CD4-positive, alpha-beta T cell treated with Interleukin-4 for 4 hours (primary cell): ENCODE data around the gene VPS51.
A peak's percentile ranks its signal among the peaks of the same experiment; 100 is the strongest.

ENCODE experiments used
- DNase-seq: peaks from one replicate; pipeline ENCODE4 v3.0.0-alpha.2; 2020

The VPS51 gene

GRCh38 chr11:65121865-65122696, 26.1 kb downstream of the VPS51 start, which contains the start of the genes FAU and MRPL49:
Gene FAU (minus strand): TSS chr11:65122134. CDS start chr11:65121813, 321 bp downstream.
Gene MRPL49 (plus strand): TSS chr11:65122321. CDS start chr11:65122347, 26 bp downstream.
- peak; percentile 98 for DNase-seq

DNA sequence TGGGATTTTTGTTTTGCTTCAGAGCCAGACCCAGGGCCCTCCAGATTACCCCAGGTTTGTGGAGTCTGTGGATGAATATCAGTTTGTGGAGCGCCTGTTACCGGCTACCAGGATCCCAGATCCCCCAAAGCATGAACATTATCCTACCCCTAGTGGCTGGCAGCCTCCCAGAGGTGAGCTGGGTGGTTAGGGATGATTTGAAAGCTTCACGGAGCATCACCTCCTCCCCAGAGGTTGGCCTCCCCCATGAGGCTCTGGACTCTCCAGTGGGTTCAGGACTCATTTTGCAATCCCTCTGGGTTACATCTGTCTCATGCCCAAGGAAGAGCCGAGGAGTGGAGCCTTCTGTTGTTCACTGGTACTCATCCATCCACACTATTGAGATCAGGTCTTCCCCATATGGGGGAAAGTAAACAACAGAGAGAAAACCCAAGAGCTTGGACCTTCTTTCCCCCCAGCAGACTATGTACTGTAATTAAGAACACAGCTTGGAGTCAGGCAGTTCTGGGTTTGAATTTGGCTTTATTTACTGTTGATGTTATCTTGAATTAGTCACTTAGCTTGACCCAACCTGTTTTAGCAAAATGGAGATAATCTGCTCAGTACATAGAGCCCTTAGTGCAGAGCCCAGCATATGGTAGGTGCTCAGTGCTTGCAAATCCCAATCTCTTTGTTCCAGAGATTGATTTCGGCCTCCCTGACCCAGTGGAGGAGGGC, 28.6 kb downstream of the VPS51 start:
- no peak for DNase-seq

GRCh38 chr11:65125197-65126056, 29.4 kb downstream of the VPS51 start:
- no peak for DNase-seq

GRCh38 chr11:65126624-65127274, 30.7 kb downstream of the VPS51 start:
- DNase-seq = no peak

DNA sequence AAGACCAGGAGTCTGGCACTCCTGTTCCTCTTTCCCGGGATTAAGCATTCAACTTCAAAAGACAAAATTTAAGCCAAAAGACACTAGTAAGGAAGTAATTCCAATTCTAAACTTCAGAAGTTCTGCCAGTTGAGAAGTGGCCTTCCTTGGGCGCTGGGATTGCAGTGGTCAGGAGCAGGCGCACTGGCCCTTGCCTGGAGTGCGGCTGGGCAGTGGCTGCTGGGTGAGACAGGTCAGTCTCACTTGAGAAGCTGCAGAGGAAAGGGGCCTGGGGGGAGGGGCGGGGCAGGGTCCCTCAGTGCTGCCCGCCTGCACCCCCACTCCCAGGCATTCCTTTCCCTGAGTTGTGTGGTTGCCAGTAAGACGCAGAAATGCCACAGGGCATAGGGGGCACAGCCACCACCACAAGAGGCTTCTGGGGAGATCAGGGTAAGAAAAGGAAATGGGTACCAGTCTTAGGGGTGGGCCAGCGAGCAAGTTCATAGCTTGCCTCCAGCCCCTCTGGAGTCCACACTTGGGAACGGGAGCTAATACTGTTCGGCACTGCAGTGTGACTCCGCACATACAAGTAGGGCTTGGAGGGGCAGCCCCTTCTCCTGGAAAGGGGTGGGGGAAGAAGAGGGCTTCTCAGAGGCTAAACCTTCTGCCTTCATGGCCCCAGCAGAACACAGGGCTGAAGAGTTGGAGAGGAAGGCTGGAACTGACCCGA, 31.6 kb downstream of the VPS51 start:
- no peak for DNase-seq

DNA sequence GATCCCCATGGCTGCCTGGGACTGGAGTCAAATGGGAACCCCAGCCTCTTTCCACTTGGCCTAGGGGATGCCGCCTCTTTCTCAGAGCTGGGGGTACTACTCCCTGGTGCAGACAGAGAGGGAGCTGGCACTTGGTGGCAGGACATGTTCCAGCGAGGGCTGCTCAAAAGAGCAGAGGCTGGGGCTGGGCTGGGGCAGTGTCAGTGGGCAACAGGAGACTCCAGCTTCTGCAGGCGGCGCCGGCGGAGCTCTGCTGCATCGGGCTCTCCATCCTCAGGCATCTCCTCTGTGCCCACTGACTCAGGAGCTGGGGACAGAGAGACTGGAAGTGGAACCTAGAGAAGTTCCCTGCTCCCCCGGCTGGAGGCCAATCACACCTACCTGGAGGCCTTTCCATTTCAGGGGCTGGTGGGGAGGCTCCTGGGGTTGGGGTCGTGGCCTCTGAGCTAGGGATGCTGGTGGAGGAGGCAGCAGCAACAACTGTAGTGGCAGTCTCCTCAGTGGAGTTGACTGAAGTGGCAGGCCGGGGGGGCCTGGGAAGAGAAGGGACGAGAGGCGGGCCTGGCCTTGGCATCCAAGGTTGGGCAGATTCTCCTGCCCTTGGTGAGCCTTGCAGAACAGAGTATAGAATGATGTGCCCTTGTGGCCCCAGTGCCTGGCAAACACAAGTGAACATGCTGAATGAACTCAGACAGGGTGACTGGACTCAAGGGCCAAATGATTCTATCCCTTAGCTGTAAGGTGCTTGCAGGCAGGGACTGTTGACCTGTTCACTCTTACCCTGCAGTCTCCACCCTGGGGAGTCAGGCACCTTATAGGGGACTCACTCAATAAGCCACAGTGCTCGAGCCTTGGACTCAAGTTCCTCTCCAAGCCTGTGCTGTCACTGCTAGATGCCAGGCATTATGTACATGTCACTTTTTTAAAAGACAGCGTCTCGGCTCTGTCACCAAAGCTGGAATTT, 32.5 kb downstream of the VPS51 start:
- no peak for DNase-seq

DNA sequence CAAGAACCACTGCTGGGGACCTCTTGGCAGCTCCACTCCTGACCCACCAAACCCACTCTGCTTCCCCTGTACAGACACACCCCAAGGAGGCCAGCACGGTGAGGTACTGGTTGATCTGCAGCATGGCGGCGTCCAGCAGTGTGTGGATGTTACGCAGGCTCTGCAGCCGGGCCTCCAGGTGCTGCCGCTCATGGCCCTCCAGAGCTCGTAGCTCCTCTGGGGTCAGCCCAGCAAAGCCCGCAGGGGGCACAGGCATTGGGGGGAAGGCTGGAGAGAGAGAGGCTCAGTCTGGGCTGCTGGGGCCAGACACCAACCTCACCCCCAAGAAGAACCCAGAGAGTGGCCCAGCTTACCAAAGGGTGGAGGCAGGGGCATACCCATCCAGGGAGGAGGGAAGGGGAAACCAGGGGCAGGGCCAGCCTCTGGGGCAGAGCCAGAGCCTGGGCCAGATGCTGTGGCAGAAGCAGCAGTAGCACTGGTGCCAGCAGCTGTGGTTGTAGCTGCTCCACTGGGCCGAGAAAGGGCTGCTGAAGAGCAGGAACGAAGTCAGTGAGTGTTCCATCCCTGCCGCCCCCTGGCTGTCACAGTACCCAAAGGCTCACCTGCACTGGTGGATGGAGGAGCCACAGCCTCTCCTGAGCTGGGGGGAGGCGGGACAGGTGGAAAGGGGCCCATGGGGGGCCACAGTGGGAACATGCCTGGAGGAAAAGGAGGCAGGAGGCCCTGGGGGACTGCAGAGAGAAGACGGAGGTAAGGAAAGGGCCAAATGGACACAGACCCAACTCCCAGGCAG, 33.8 kb downstream of the VPS51 start:
- no peak for DNase-seq

DNA sequence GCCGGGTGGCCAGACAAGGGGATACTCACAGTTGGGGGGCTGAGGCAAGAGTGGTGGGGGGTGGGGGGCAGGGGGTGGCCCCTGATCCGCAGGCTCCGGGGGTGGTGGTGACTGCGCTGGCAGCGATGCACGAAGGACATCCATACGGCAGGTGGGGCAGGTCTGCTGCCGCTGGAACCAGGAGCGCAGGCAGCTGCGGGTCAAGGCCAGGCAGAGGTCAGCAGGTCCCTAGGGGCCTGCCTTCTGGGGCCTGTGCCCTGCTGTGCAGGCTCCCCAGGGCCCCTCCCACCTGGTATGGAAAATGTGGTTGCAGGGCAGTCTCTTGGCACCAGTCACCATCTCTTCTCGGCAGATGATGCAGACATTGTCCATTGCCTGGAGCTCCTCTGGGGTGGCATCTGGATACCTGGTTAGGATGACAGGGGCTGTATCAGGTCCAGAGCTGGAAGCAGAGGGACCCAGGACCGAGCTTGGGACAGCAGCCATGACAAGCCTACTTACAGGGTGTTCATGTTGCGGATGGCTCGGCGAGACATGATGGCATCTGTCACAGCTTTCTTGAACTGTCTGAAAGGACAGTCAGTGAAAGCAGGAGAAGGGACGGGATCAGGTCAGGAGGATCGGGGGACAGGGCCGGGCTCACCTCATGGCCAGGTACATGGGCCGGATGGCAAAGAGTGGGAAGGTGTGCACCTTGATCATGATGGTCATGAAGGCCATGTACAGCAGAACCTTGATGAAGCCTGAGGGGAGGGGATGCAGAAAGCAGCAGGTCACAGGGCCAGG, 34.8 kb downstream of the VPS51 start:
- DNase-seq = no peak

- no peak for DNase-seq
Measured at GRCh38 chr11:65131417-65131776, 35.4 kb downstream of the VPS51 start.

GRCh38 chr11:65131895-65132237, 35.9 kb downstream of the VPS51 start:
- DNase-seq = no peak

DNA sequence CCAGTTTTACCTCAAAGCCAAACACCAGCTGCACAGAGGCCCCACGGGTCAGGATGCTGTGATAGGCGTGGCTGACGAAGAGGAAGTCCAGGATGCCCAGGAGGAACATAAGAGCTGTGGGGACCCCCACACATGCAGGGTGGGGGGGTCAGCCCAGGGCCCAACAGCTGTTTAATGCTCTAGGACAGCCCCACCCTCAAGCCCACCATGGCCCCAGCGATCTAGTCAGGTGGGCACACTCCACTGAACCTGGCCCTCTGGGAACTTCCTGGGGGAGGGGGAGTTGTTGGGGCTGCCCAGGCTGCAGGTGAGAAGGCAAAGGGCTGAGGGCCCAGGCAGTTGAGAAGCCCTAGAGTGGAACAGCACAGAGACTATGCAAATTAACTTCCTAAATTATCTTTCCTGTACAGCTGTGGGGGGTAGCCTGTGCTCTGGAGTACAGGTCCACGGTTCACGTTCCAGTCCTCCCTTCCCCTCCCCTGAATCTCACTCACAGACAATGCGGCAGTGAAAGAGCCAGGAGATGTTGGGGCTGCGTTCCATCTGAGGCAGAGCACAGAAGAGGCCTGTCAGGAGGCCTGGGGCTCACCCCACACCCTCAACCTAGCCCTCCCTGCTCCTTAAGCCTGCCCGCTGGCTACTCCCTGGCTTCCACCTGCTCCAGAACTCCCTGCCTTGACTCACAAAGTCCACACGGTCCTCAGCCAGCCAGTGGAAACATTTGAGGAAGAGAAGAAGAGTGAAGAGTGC, 36.4 kb downstream of the VPS51 start:
- no peak for DNase-seq

GRCh38 chr11:65132988-65133700, 37.1 kb downstream of the VPS51 start:
- DNase-seq = peak; percentile 28

GRCh38 chr11:65133724-65134123, 37.7 kb downstream of the VPS51 start:
- DNase-seq = no peak

DNA sequence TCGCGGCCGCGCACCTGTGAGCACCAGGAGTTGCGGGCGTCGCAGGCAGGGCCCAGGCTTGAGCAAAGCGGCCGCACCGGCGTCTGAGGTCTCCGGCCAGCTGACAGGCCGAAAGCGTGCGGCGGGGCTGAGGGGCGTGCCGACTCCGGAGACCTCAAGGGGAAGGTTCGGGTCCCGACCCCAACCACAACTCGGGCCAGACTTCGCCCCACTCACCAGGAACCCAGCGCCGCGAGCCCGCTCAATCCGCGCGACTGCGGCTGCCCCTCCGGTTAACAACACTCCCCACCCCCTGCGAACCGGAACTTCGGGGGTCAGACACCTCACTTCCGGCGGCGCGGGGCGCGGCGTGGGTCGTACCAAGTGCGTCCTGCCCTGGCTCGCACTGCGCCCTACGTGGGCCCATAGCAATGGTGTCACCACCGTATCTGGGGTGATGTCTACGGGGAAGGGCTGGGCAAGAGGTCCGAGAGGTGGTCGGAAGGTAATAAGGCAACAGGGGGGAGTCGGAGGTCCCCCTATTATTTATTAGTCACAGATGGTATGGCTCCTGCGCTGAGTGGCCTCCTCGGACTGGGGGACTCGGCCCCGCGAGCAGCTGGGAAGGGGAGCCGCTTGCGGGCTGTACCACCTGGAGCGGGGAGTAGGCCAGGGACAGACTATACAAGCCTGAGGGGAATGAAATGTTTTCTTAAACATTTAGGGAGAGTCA, 38.4 kb downstream of the VPS51 start, which contains the start of gene SYVN1:
TSS of gene SYVN1 (minus strand) at position 280 of the 712 bp plus-strand sequence. CDS start 918 bp downstream, outside the sequence.
- peak; percentile 90 for DNase-seq

- peak; percentile 95 for DNase-seq
Measured at GRCh38 chr11:65134952-65135632, 39.1 kb downstream of the VPS51 start.

- DNase-seq = no peak
Measured at GRCh38 chr11:65135633-65136145, 39.7 kb downstream of the VPS51 start.
